ENCODE data around the gene PTPRN2. TPM values are rescaled to one million over a fixed set of nuclear protein-coding genes. Genes with fewer than 3 reads are reported as not detected.

The PTPRN2 gene
- total and polyA plus RNA-seq, 8 donors = 4.9 to 136 (median 46.8) TPM

DNA sequence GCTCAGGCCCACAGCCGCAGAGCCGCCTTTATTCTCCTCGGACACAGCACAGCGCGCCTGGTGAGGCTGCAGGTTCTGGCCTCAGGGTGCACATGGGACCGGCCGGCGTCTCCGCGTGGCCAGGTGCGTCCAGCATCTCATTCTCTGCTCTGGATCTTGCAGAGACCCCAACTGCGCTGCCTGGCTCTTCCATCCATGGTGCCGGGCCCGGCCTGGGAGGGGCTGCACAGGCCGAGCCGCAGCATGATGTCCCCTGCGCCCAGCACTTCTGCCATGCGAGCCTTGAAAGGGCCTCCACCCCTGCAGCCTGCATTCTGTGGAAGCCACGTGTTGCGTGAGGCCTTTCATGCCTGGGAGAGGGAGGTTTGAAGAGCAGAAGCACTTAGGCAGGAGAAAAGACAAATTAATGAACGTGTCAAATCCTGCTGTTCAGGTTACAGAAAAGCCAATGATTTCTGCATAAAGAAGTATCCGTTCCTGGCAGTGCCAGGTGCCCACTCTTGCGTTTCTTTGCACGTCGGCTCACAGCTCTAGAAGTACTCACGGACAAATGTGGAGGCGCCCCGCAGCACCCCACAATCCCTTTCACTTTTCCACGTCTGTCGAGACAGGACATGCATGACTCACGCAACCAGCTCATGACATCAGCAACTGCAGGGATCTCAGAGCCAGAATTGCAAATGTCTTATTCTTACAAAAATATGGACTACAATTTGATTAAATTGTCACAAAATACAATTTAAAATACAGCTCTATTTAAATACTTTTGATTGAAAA lies 679.4 kb downstream of the PTPRN2 start:
- no peak overlapping the region for H3K27ac ChIP-seq
- intact Hi-C loops (cut with DNase I; ENCODE audit: low total_unique reads) = no loop called here
- no peaks in the 10 kb centered on the region for H3K9me3 ChIP-seq
- H3K4me1 ChIP-seq = peaks cover 0 to 4% (median 0%) of the 10 kb centered on the region in 4 donors
- TF ChIP-seq, protein P1, sequence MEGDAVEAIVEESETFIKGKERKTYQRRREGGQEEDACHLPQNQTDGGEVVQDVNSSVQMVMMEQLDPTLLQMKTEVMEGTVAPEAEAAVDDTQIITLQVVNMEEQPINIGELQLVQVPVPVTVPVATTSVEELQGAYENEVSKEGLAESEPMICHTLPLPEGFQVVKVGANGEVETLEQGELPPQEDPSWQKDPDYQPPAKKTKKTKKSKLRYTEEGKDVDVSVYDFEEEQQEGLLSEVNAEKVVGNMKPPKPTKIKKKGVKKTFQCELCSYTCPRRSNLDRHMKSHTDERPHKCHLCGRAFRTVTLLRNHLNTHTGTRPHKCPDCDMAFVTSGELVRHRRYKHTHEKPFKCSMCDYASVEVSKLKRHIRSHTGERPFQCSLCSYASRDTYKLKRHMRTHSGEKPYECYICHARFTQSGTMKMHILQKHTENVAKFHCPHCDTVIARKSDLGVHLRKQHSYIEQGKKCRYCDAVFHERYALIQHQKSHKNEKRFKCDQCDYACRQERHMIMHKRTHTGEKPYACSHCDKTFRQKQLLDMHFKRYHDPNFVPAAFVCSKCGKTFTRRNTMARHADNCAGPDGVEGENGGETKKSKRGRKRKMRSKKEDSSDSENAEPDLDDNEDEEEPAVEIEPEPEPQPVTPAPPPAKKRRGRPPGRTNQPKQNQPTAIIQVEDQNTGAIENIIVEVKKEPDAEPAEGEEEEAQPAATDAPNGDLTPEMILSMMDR (IDR thresholded peaks at IDR 0.05) = no peak
- TF ChIP-seq POLR2AphosphoS5 (IDR thresholded peaks at IDR 0.05) (no peak), EP300 (IDR thresholded peaks at IDR 0.05) (no peak), POLR2A (IDR thresholded peaks at IDR 0.05) (no peak)
- no peak overlapping the region for H3K4me3 ChIP-seq
- DNase-seq = peak in 1 of 2 donors; percentile 17
- no peaks in the 10 kb centered on the region for H3K27me3 ChIP-seq
- no peaks in the 10 kb centered on the region for H3K36me3 ChIP-seq
- WGBS, 5 donors = 91 to 94% (median 94%) methylated on average over 31 of the region's 31 CpGs

DNA sequence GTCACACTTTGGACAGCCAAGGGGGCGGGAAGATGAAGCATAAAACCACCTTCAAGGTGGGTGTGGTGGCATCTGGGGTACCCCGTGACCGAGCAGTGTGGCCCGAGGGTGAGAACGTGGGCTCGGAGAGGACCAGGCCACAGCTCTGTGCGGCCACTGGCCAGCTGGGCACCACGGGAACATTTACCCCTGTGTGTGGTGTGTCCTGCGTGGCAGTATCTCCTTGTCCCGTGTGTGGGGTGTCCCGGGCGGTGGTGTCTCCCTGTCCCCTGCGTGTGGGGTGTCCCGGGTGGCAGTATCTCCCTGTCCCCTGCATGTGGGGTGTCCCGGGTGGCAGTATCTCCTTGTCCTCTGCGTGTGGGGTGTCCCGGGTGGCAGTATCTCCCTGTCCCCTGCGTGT lies 680.5 kb downstream of the PTPRN2 start:
- no peaks in the 10 kb centered on the region for H3K36me3 ChIP-seq
- no peak overlapping the region for H3K4me3 ChIP-seq
- peaks cover 0 to 4% (median 0%) of the 10 kb centered on the region in 4 donors for H3K4me1 ChIP-seq
- H3K9me3 ChIP-seq = no peaks in the 10 kb centered on the region
- intact Hi-C loops (cut with DNase I; ENCODE audit: low total_unique reads) = no loop called here
- 88 to 96% (median 95%) methylated on average over 5 to 18 of the region's 18 CpGs for WGBS, 5 donors
- TF ChIP-seq, protein P1 (IDR thresholded peaks at IDR 0.05) = no peak
- H3K27ac ChIP-seq = no peak overlapping the region
- no peak for DNase-seq
- H3K27me3 ChIP-seq = no peaks in the 10 kb centered on the region

DNA sequence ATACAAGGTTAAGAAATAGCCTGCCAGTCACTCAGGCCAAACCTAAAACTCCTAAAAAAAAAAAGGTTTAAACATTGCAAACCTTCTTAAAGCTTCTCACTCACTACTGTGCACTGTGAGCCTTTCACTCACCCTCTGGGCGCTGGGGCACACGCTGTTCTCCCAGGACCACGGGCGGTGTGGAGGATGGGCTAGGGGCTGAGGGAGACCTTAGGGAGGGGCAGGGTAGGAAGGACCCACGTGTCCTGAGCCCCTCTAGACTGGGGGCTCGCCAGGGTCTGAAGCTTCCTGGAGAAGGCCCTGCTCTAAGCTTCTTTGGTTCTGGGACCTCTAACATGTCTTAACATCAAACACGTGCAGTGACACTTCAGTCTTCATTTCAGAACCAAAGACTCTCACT lies 681.0 kb downstream of the PTPRN2 start:
- peaks cover 0 to 4% (median 0%) of the 10 kb centered on the region in 4 donors for H3K4me1 ChIP-seq
- TF ChIP-seq POLR2A (IDR thresholded peaks at IDR 0.05) = no peak
- TF ChIP-seq, protein P1 (IDR thresholded peaks at IDR 0.05) = no peak
- no peak for TF ChIP-seq EP300 (IDR thresholded peaks at IDR 0.05)
- no peak for TF ChIP-seq POLR2AphosphoS5 (IDR thresholded peaks at IDR 0.05)
- WGBS, 5 donors = 87 to 94% (median 91%) methylated on average over 7 of the region's 7 CpGs
- no peak for DNase-seq
- H3K9me3 ChIP-seq = no peaks in the 10 kb centered on the region
- intact Hi-C loops (cut with DNase I; ENCODE audit: low total_unique reads) = no loop called here
- no peaks in the 10 kb centered on the region for H3K36me3 ChIP-seq
- no peak overlapping the region for H3K4me3 ChIP-seq
- no peaks in the 10 kb centered on the region for H3K27me3 ChIP-seq
- no peak overlapping the region for H3K27ac ChIP-seq

DNA sequence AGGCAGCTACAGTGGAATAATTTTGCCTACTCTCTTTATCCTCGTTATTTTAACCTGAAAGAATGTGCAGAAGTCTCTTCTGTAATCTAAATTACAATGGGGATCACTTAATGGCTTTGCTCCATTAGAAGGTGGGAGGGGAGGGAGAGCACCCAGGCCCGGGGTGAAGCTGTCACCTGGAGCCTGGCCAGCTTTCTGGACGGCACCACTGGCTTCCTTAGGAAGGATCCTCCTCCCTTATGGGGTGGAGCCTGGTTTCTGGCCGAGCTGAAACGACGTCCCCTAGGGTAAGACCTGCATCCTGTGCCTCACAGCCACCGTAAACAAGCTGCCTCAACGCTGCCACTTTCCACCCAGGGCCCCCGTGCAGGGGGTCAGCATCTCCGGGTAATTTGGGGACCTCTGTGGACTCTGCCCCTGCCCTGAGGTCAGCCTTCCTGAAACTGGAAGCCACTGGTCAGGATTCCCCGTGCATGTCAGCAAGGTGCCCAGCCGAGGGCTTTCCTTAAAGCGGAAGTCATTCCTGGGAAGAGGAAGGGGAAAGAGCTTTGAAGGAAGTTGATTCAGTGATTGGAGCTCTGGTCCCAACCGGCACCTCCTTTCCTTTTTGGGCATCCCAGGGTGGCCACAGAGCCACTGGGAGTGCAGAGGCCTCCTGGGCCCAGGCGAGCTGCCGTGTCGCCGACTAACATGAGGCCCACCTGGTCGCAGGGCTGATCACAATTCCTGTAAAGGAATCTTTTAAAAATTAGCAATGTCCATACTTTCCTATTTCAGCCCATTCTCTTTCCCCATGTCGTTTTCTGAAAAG lies 681.8 kb downstream of the PTPRN2 start:
- no peaks in the 10 kb centered on the region for H3K27me3 ChIP-seq
- peaks cover 0 to 4% (median 0%) of the 10 kb centered on the region in 4 donors for H3K4me1 ChIP-seq
- intact Hi-C loops (cut with DNase I; ENCODE audit: low total_unique reads) = no loop called here
- TF ChIP-seq POLR2A (IDR thresholded peaks at IDR 0.05) (no peak), EP300 (IDR thresholded peaks at IDR 0.05) (no peak), POLR2AphosphoS5 (IDR thresholded peaks at IDR 0.05) (no peak)
- TF ChIP-seq, protein P1 (IDR thresholded peaks at IDR 0.05) = no peak
- 52 to 67% (median 56%) methylated on average over 15 to 20 of the region's 20 CpGs for WGBS, 5 donors
- no peaks in the 10 kb centered on the region for H3K9me3 ChIP-seq
- no peak overlapping the region for H3K27ac ChIP-seq
- no peaks in the 10 kb centered on the region for H3K36me3 ChIP-seq
- no peak overlapping the region for H3K4me3 ChIP-seq
- peak in 1 of 2 donors; percentile 24 for DNase-seq
